Smooth muscle cell (in vitro differentiated cells): ENCODE data around the gene TMEM267. TPM values are rescaled to one million over a fixed set of nuclear protein-coding genes. Genes with fewer than 3 reads are reported as not detected.

ENCODE experiments used
- DNase-seq: peaks from one replicate; lab custom pipeline; 2025; ENCODE audit not compliant: unreplicated experiment; lab: John Stamatoyannopoulos, UW
- H2AFZ ChIP-seq: fragments of 200-600 bp; sonication (generic); 2 replicates; pipeline ENCODE4 v1.6.0; 2016; ENCODE audit warnings: antibody characterized with exemption, low read depth, mild to moderate bottlenecking
- H3F3A ChIP-seq: fragments of 200-600 bp; sonication (generic); 2 replicates; pipeline ENCODE4 v1.6.0; 2017; ENCODE audit warnings: antibody characterized with exemption, low read depth
- H3K27ac ChIP-seq: fragments of 200-600 bp; sonication (generic); 2 replicates; pipeline ENCODE4 v1.5.1; 2016; ENCODE audit warnings: low read depth, mild to moderate bottlenecking
- H3K27me3 ChIP-seq: fragments of 200-600 bp; sonication (generic); 2 replicates; pipeline ENCODE4 v1.6.1; 2016; ENCODE audit warnings: low read depth, mild to moderate bottlenecking
- H3K36me3 ChIP-seq: fragments of 200-600 bp; sonication (generic); 2 replicates; pipeline ENCODE4 v1.5.1; 2016; ENCODE audit warnings: low read depth
- H3K4me1 ChIP-seq: fragments of 200-600 bp; sonication (generic); 2 replicates; pipeline ENCODE4 v1.5.1; 2016; ENCODE audit warnings: low read depth
- H3K4me2 ChIP-seq: fragments of 200-600 bp; sonication (generic); 2 replicates; pipeline ENCODE4 v1.6.0; 2016; ENCODE audit warnings: mild to moderate bottlenecking
- H3K4me3 ChIP-seq: fragments of 200-600 bp; sonication (generic); 2 replicates; pipeline ENCODE4 v1.5.1; 2016; ENCODE audit warnings: mild to moderate bottlenecking
- H3K79me2 ChIP-seq: fragments of 200-600 bp; sonication (generic); 2 replicates; pipeline ENCODE4 v1.6.0; 2016; ENCODE audit warnings: low read depth, mild to moderate bottlenecking
- H3K9ac ChIP-seq: fragments of 200-600 bp; sonication (generic); 2 replicates; pipeline ENCODE4 v1.6.0; 2016; ENCODE audit warnings: low read depth
- H3K9me3 ChIP-seq: fragments of 200-600 bp; sonication (generic); replicated peaks from 2 replicates; pipeline ENCODE4 v1.5.1; 2016; ENCODE audit warnings: low read depth
- H4K20me1 ChIP-seq: fragments of 200-600 bp; sonication (generic); 2 replicates; pipeline ENCODE4 v1.6.0; 2016; ENCODE audit warnings: low read depth
- WGBS: methylation state at CpG from one replicate; pipeline ENCODE4 v1.1.7; 2016; ENCODE audit warnings: low lambda C conversion rate; 5-methylcytosine and 5-hydroxymethylcytosine counted together
- polyA plus RNA-seq: library from polyadenylated mRNA; unstranded; fragments of >200 nt; fragmentation: Nextera tagmentation; extraction: Ambion mirVana; gene quantifications from 2 replicates; pipeline ENCODE4 v1.2.1, GENCODE V29; 2016
- total RNA-seq: library from RNA; depleted of rRNA; stranded (reverse); fragments of >200 nt; gene quantifications from 2 replicates; pipeline ENCODE4 v1.2.3, GENCODE V29; 2014
- TF ChIP-seq, protein P1 (sequence below): fragments of 200-600 bp; sonication (generic); IDR thresholded peaks from 2 replicates; pipeline ENCODE4 v1.5.1; 2017; ENCODE audit warnings: borderline replicate concordance, mild to moderate bottlenecking, antibody characterized with exemption; ENCODE audit not compliant: insufficient read depth, poor library complexity, severe bottlenecking

TMEM267 gene
- total and polyA plus RNA-seq, 2 experiments from 2014 or later = 7.4 to 22.9 TPM

DNA sequence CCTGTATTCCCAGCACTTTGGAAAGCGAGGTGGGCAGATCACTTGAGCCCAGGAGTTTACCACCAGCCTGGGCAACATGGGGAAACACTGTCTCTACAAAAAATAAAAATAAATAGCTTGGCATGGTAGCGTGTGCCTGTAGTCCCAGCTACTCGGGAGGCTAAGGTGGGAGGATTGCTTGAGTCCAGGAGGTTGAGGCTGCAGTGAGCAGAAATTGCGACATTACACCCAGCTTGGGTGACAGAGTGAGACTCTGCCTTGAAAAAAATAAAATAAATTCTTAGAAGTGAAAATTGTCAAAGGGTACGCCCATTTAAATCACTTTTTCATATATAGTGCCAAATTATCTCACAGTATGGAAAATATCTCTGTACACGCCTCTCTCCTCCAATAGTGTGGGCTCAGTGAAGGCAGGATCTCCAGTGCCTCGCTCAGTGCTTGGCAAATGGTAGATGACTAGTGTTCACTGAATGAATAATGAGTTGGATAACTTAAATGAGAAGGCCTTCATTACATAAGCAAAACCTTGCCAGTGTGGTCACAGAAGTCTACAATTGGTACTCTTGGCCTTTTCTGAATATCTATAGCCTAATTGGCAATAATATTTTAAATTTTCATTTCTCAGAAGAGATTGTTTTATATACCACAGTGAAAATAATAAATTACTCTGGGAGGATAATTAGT is 62.1 kb downstream of the TMEM267 start:
- H3K27ac ChIP-seq = no peak overlapping the region

DNA sequence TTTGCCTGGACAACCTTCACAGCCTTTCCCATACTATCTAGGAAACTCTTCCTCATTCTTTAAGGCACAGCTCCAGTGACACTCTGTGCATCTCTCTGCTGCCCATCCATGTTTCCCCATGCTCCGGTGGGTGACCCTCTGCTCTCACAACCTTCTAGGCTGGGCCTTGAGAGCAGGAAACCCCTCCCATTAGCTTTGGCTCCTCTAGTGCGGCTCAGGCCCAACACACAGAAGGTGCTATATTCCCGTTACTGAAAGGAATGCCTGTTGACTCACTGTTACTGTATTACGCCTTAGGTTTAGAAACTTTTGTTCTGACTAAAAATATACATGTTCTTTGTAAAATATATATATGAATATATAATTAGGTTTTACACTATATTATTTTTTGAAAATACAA is 63.4 kb downstream of the TMEM267 start:
- H4K20me1 ChIP-seq = no peaks in the 10 kb centered on the region
- H2AFZ ChIP-seq = no peak overlapping the region
- no peak overlapping the region for H3K4me2 ChIP-seq
- H3K79me2 ChIP-seq = no peaks in the 10 kb centered on the region
- TF ChIP-seq, protein P1, sequence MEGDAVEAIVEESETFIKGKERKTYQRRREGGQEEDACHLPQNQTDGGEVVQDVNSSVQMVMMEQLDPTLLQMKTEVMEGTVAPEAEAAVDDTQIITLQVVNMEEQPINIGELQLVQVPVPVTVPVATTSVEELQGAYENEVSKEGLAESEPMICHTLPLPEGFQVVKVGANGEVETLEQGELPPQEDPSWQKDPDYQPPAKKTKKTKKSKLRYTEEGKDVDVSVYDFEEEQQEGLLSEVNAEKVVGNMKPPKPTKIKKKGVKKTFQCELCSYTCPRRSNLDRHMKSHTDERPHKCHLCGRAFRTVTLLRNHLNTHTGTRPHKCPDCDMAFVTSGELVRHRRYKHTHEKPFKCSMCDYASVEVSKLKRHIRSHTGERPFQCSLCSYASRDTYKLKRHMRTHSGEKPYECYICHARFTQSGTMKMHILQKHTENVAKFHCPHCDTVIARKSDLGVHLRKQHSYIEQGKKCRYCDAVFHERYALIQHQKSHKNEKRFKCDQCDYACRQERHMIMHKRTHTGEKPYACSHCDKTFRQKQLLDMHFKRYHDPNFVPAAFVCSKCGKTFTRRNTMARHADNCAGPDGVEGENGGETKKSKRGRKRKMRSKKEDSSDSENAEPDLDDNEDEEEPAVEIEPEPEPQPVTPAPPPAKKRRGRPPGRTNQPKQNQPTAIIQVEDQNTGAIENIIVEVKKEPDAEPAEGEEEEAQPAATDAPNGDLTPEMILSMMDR = no peak
- no peaks in the 10 kb centered on the region for H3K27me3 ChIP-seq
- H3F3A ChIP-seq = no peaks in the 10 kb centered on the region
- no peak overlapping the region for H3K9ac ChIP-seq
- 70% methylated on average over 4 of the region's 4 CpGs for WGBS
- no peak for DNase-seq
- no peaks in the 10 kb centered on the region for H3K36me3 ChIP-seq
- H3K4me3 ChIP-seq = no peak overlapping the region
- no peaks in the 10 kb centered on the region for H3K9me3 ChIP-seq
- H3K4me1 ChIP-seq = no peaks in the 10 kb centered on the region
- H3K27ac ChIP-seq = no peak overlapping the region

More for the DNA sequence above, 62.1 kb downstream of the TMEM267 start:
- no peaks in the 10 kb centered on the region for H3K27me3 ChIP-seq
- no peak overlapping the region for H3K9ac ChIP-seq
- H3K4me2 ChIP-seq = no peak overlapping the region
- no peaks in the 10 kb centered on the region for H3K36me3 ChIP-seq
- no peaks in the 10 kb centered on the region for H4K20me1 ChIP-seq
- H2AFZ ChIP-seq = no peak overlapping the region
- no peak for DNase-seq
- TF ChIP-seq, protein P1 = no peak
- no peaks in the 10 kb centered on the region for H3K4me1 ChIP-seq
- no peaks in the 10 kb centered on the region for H3F3A ChIP-seq
- H3K4me3 ChIP-seq = no peak overlapping the region
- WGBS = 95% methylated on average over 7 of the region's 7 CpGs
- H3K9me3 ChIP-seq = no peaks in the 10 kb centered on the region
- H3K79me2 ChIP-seq = no peaks in the 10 kb centered on the region

DNA sequence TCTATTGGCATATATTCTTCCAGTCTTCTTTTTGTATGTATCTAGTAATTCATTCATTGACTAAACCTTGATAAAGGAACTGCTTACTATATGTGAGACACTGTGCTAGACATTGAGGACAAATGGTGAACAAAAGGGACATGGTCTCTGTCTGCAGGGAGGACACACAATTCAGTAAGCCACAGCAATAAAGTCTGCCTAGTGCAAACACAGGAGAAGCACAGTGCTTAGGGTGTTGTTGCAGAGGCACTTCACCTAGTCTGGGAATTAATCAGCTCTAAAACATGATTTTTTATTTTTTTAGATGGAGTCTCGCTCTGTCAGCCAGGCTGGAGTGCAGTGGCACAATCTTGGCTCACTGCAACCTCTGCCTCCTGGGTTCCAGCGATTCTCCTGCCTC is 65.1 kb downstream of the TMEM267 start:
- TF ChIP-seq, protein P1 = no peak
- no peaks in the 10 kb centered on the region for H3K79me2 ChIP-seq
- no peaks in the 10 kb centered on the region for H4K20me1 ChIP-seq
- no peak overlapping the region for H3K9ac ChIP-seq
- H2AFZ ChIP-seq = no peak overlapping the region
- H3F3A ChIP-seq = no peaks in the 10 kb centered on the region
- no peak overlapping the region for H3K4me2 ChIP-seq
- no peak overlapping the region for H3K4me3 ChIP-seq
- H3K36me3 ChIP-seq = no peaks in the 10 kb centered on the region
- 96% methylated on average over 2 of the region's 2 CpGs for WGBS
- no peaks in the 10 kb centered on the region for H3K9me3 ChIP-seq
- no peaks in the 10 kb centered on the region for H3K27me3 ChIP-seq
- H3K27ac ChIP-seq = no peak overlapping the region
- DNase-seq = no peak
- no peaks in the 10 kb centered on the region for H3K4me1 ChIP-seq
